Type B pancreatic cell (in vitro differentiated cells): ENCODE measurements around the gene NAA80. TPM values are rescaled to one million over a fixed set of nuclear protein-coding genes. Genes with fewer than 3 reads are reported as not detected.

Source experiments
- DNase-seq: peaks from one replicate; pipeline ENCODE4 v3.0.0; 2021; ENCODE audit warnings: mixed read lengths; ENCODE audit not compliant: unreplicated experiment; ENCODE audit errors: extremely low spot score
- H3K27ac Mint-ChIP-seq: 2 replicates; pipeline ENCODE4 v1.8.0; 2021; ENCODE audit warnings: mild to moderate bottlenecking, mixed read lengths
- H3K27me3 Mint-ChIP-seq: 2 replicates; pipeline ENCODE4 v1.8.0; 2021; ENCODE audit warnings: mixed read lengths
- H3K36me3 Mint-ChIP-seq: 2 replicates; pipeline ENCODE4 v1.8.0; 2021; ENCODE audit warnings: mixed read lengths
- H3K4me1 Mint-ChIP-seq: one replicate; pipeline ENCODE4 v1.8.0; 2021; ENCODE audit warnings: mixed read lengths; ENCODE audit not compliant: unreplicated experiment
- H3K4me3 Mint-ChIP-seq: 2 replicates; pipeline ENCODE4 v1.8.0; 2021; ENCODE audit warnings: mild to moderate bottlenecking, mixed read lengths
- H3K9me3 Mint-ChIP-seq: 2 replicates; pipeline ENCODE4 v1.8.0; 2021; ENCODE audit warnings: mixed read lengths
- CTCF ChIP-seq: fragments of 200-600 bp; sonication (generic); conservative IDR thresholded peaks from 2 replicates; pipeline ENCODE4 v1.5.0; 2021; ENCODE audit warnings: antibody characterized with exemption, mild to moderate bottlenecking
- total RNA-seq: library from RNA; stranded (reverse); gene quantifications from 2 replicates; pipeline ENCODE4 v1.2.1, GENCODE V29; 2021; ENCODE audit warnings: low replicate concordance

NAA80 gene
- total RNA-seq, 1 donor from 2014 or later, result 12.9 TPM

GRCh38 chr3:50326182-50326541, 27.0 kb upstream of the NAA80 start:
- Mint-ChIP-seq H3K36me3 (peaks cover 4% of the 10 kb centered on the region), H3K27me3 (no peaks in the 10 kb centered on the region), H3K27ac (no peak overlapping the region), H3K4me1 (peaks cover 16% of the 10 kb centered on the region), H3K4me3 (peak overlapping the region; percentile 60), H3K9me3 (no peaks in the 10 kb centered on the region)
- TF ChIP-seq CTCF, result no peak
- no peak for DNase-seq

GRCh38 chr3:50325497-50326181, 26.4 kb upstream of the NAA80 start:
- no peak for DNase-seq
- peak overlapping the region; percentile 75 for H3K4me3 Mint-ChIP-seq
- H3K27ac Mint-ChIP-seq, result no peak overlapping the region
- no peaks in the 10 kb centered on the region for H3K27me3 Mint-ChIP-seq
- TF ChIP-seq CTCF, result no peak
- no peaks in the 10 kb centered on the region for H3K9me3 Mint-ChIP-seq
- peaks cover 16% of the 10 kb centered on the region for H3K4me1 Mint-ChIP-seq
- H3K36me3 Mint-ChIP-seq, result peaks cover 4% of the 10 kb centered on the region

GRCh38 chr3:50325113-50325480, 25.9 kb upstream of the NAA80 start:
- Mint-ChIP-seq H3K36me3 (peaks cover 4% of the 10 kb centered on the region), H3K27me3 (no peaks in the 10 kb centered on the region), H3K9me3 (no peaks in the 10 kb centered on the region), H3K4me3 (peak overlapping the region; percentile 75), H3K27ac (peak overlapping the region; percentile 86), H3K4me1 (peaks cover 19% of the 10 kb centered on the region)
- TF ChIP-seq CTCF, result no peak
- no peak for DNase-seq

GRCh38 chr3:50324351-50325112, 25.3 kb upstream of the NAA80 start:
- Mint-ChIP-seq H3K27ac (peak overlapping the region; percentile 86), H3K9me3 (no peaks in the 10 kb centered on the region), H3K4me3 (peak overlapping the region; percentile 75), H3K27me3 (no peaks in the 10 kb centered on the region), H3K36me3 (peaks cover 4% of the 10 kb centered on the region), H3K4me1 (peaks cover 22% of the 10 kb centered on the region)
- TF ChIP-seq CTCF, result peak; percentile 86
- DNase-seq, result no peak

- no peak overlapping the region for H3K4me3 Mint-ChIP-seq
- TF ChIP-seq CTCF, result peak; percentile 29
- no peaks in the 10 kb centered on the region for H3K27me3 Mint-ChIP-seq
- no peak for DNase-seq
- peaks cover 25% of the 10 kb centered on the region for H3K4me1 Mint-ChIP-seq
- H3K36me3 Mint-ChIP-seq, result peaks cover 4% of the 10 kb centered on the region
- no peaks in the 10 kb centered on the region for H3K9me3 Mint-ChIP-seq
- peak overlapping the region; percentile 67 for H3K27ac Mint-ChIP-seq
Observed at GRCh38 chr3:50323614-50324199, 24.5 kb upstream of the NAA80 start.
